Hepatocyte (in vitro differentiated cells): ENCODE data around the gene CNGA3. TPM values are rescaled to one million over a fixed set of nuclear protein-coding genes. Genes with fewer than 3 reads are reported as not detected.

ENCODE experiments used
- DNase-seq: peaks from one replicate; pipeline ENCODE4 v3.0.0-alpha.2; 2016; ENCODE audit warnings: low spot score
- H2AFZ ChIP-seq: fragments of 200-600 bp; sonication (generic); 2 replicates; pipeline ENCODE4 v1.6.0; 2016; ENCODE audit warnings: antibody characterized with exemption, mild to moderate bottlenecking
- H3K27ac ChIP-seq: fragments of 200-600 bp; sonication (generic); 2 replicates; pipeline ENCODE4 v1.5.1; 2016; ENCODE audit warnings: mild to moderate bottlenecking
- H3K27me3 ChIP-seq: fragments of 200-600 bp; sonication (generic); 2 replicates; pipeline ENCODE4 v1.6.1; 2016
- H3K36me3 ChIP-seq: fragments of 200-600 bp; sonication (generic); replicated peaks from 2 replicates; pipeline ENCODE4 v1.5.1; 2016; ENCODE audit warnings: low read depth; ENCODE audit not compliant: insufficient read depth
- H3K4me1 ChIP-seq: fragments of 200-600 bp; sonication (generic); 2 replicates; pipeline ENCODE4 v1.5.1; 2016; ENCODE audit warnings: mild to moderate bottlenecking, moderate library complexity; ENCODE audit not compliant: insufficient read depth
- H3K4me2 ChIP-seq: fragments of 200-600 bp; sonication (generic); 2 replicates; pipeline ENCODE4 v1.6.0; 2016
- H3K4me3 ChIP-seq: fragments of 200-600 bp; sonication (generic); 2 replicates; pipeline ENCODE4 v1.5.1; 2016; ENCODE audit warnings: mild to moderate bottlenecking
- H3K79me2 ChIP-seq: fragments of 200-600 bp; sonication (generic); 2 replicates; pipeline ENCODE4 v1.6.0; 2017; ENCODE audit warnings: mild to moderate bottlenecking
- H3K9me2 ChIP-seq: fragments of 200-600 bp; sonication (generic); replicated peaks from 2 replicates; pipeline ENCODE4 v1.6.0; 2017; ENCODE audit warnings: mild to moderate bottlenecking; ENCODE audit not compliant: insufficient read depth
- H3K9me3 ChIP-seq: fragments of 200-600 bp; sonication (generic); 2 replicates; pipeline ENCODE4 v1.5.1; 2016; ENCODE audit warnings: low read depth, mild to moderate bottlenecking
- H4K20me1 ChIP-seq: fragments of 200-600 bp; sonication (generic); 2 replicates; pipeline ENCODE4 v1.6.0; 2016; ENCODE audit warnings: mild to moderate bottlenecking; ENCODE audit not compliant: insufficient read depth, poor library complexity, severe bottlenecking
- CTCF ChIP-seq: fragments of 200-600 bp; sonication (generic); IDR thresholded peaks from 2 replicates; pipeline ENCODE4 v1.5.1; 2016; ENCODE audit warnings: antibody characterized with exemption, mild to moderate bottlenecking; ENCODE audit not compliant: poor library complexity
- EZH2 ChIP-seq: fragments of 200-600 bp; sonication (generic); IDR thresholded peaks from 2 replicates; pipeline ENCODE4 v1.6.1; 2016; ENCODE audit warnings: antibody characterized with exemption, mild to moderate bottlenecking, borderline replicate concordance
- EZH2phosphoT487 ChIP-seq: fragments of 200-600 bp; sonication (generic); IDR thresholded peaks from one replicate; pipeline ENCODE4 v1.6.1; 2018; ENCODE audit warnings: antibody characterized with exemption, mild to moderate bottlenecking, low read depth, moderate library complexity; ENCODE audit not compliant: unreplicated experiment, severe bottlenecking
- WGBS: methylation state at CpG from one replicate; pipeline ENCODE4 v1.1.6; 2016; ENCODE audit warnings: low lambda C conversion rate; ENCODE audit errors: missing lambda C conversion rate; 5-methylcytosine and 5-hydroxymethylcytosine counted together
- polyA plus RNA-seq: library from polyadenylated mRNA; unstranded; fragments of >200 nt; fragmentation: Nextera tagmentation; extraction: Ambion mirVana; gene quantifications from 2 replicates; pipeline ENCODE4 v1.2.1, GENCODE V29; 2016
- total RNA-seq: library from RNA; depleted of rRNA; stranded (reverse); fragments of >200 nt; gene quantifications from 2 replicates; pipeline ENCODE4 v1.2.3, GENCODE V29; 2014

Gene CNGA3
- total and polyA plus RNA-seq, 2 experiments from 2014 or later: 0.13 TPM; not detected in 1

- no peak overlapping the region for H2AFZ ChIP-seq
- DNase-seq: no peak
- H3K79me2 ChIP-seq: no peaks in the 10 kb centered on the region
- no peak overlapping the region for H3K4me3 ChIP-seq
- no peaks in the 10 kb centered on the region for H3K9me2 ChIP-seq
- TF ChIP-seq CTCF (no peak), EZH2phosphoT487 (no peak), EZH2 (no peak)
- no peaks in the 10 kb centered on the region for H3K4me1 ChIP-seq
- no peak overlapping the region for H3K4me2 ChIP-seq
- H3K27ac ChIP-seq: no peak overlapping the region
- peaks cover 10% of the 10 kb centered on the region for H3K27me3 ChIP-seq
- no peaks in the 10 kb centered on the region for H3K36me3 ChIP-seq
- 52% methylated on average over 7 of the region's 7 CpGs for WGBS
- H4K20me1 ChIP-seq: no peaks in the 10 kb centered on the region
- no peaks in the 10 kb centered on the region for H3K9me3 ChIP-seq
Observed at GRCh38 chr2:98377544-98377943, 31.3 kb downstream of the CNGA3 start.

GRCh38 chr2:98378196-98378595 lies 31.9 kb downstream of the CNGA3 start:
- TF ChIP-seq EZH2phosphoT487: no peak
- no peak for TF ChIP-seq CTCF
- TF ChIP-seq EZH2: no peak
- Histone ChIP-seq H3K9me3 (no peaks in the 10 kb centered on the region), H3K4me3 (no peak overlapping the region), H3K9me2 (no peaks in the 10 kb centered on the region), H3K36me3 (no peaks in the 10 kb centered on the region), H3K27me3 (peaks cover 10% of the 10 kb centered on the region), H4K20me1 (no peaks in the 10 kb centered on the region), H3K27ac (no peak overlapping the region), H3K4me1 (no peaks in the 10 kb centered on the region), H2AFZ (no peak overlapping the region), H3K79me2 (no peaks in the 10 kb centered on the region), H3K4me2 (no peak overlapping the region)
- whole genome bisulfite sequencing: 80% methylated on average over 6 of the region's 6 CpGs
- no peak for DNase-seq

GRCh38 chr2:98378901-98379300 lies 32.6 kb downstream of the CNGA3 start:
- DNase-seq: no peak
- Histone ChIP-seq H3K4me1 (no peaks in the 10 kb centered on the region), H4K20me1 (no peaks in the 10 kb centered on the region), H2AFZ (no peak overlapping the region), H3K36me3 (no peaks in the 10 kb centered on the region), H3K4me3 (no peak overlapping the region), H3K27ac (no peak overlapping the region), H3K4me2 (no peak overlapping the region), H3K79me2 (no peaks in the 10 kb centered on the region), H3K9me2 (no peaks in the 10 kb centered on the region), H3K27me3 (peaks cover 10% of the 10 kb centered on the region), H3K9me3 (no peaks in the 10 kb centered on the region)
- 78% methylated on average over 4 of the region's 4 CpGs for WGBS
- TF ChIP-seq EZH2phosphoT487: no peak
- no peak for TF ChIP-seq CTCF
- TF ChIP-seq EZH2: no peak
